HG03460 (cell line): Measurements from ENCODE around the gene CRHR1.

Source experiments
- ATAC-seq: cut with Tn5 transposase; IDR thresholded peaks from one replicate; pipeline ENCODE4 v1.9.1; 2021; ENCODE audit not compliant: unreplicated experiment

CRHR1 gene

GRCh38 chr17:45757431-45758218, 26.5 kb upstream of the CRHR1 start:
- no peak for ATAC-seq

DNA sequence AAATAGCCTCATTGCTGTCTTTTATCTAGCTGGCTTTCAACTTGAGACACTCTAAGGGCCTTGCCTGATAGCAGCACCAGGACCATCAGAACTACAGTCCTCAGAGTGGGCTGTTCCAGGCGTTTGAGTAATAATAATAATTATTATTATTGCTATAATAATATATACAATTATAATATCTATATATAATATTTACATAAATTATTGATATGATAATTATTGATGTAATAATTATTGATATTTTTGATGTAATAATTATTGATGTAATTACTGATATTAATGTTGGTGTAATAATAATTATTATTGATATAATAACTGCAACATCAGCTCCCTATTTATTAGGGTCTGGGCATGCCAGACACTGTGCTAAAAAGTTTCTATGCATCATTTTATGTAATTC, 25.6 kb upstream of the CRHR1 start:
- ATAC-seq, result no peak

- ATAC-seq, result no peak
Observed at GRCh38 chr17:45759761-45760160, 24.4 kb upstream of the CRHR1 start.

DNA sequence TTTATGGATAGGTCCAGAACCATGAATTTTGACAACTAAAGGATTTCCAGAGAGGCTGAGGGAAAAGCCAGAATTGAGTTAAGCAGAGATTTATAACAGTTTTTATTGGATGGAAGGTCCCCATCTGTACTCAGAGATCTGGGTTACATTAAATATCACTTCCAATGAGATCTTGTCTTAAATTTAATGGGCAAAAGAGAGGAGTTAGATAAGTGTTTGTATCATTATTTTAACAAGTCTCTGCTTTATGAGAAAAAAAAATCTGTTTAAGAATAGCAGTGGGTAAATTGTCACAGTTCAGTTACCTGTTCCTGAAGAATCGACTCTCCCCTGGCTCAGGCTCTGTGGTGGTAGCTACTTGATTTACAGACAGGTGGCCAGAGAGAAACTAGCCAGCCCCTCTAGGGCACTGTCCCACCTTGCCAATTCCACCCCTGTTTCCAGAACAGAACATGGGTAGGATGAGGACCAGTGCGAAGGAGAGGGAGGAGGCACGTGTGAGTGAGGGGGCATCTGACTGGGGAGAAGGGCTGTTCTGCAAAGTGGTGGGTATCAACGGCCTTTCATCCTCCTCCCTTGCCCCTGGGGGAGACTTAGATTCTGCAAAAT, 22.1 kb upstream of the CRHR1 start:
- ATAC-seq, result no peak

- no peak for ATAC-seq
Observed at GRCh38 chr17:45763182-45763581, 20.9 kb upstream of the CRHR1 start.

DNA sequence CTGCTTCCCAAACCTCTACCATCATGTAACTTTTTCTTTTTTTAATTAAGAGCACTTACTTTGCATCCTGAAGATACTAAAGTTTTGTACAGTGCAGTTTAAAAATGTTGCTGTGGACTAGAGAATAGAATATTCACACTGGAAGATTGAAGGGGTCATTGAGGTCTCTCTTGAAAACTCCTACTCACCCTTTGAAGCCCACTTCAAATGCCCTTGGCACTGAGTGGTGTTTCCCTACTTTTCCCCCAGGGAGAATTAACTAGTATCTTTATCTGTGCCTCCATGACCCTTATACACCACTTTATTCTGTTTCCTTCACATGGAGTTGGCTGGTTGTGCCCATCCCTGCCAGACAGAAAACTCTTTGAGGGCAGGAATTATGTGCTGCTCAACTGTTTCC, 19.6 kb upstream of the CRHR1 start:
- ATAC-seq, result no peak

GRCh38 chr17:45768000-45768399, 16.1 kb upstream of the CRHR1 start:
- no peak for ATAC-seq

DNA sequence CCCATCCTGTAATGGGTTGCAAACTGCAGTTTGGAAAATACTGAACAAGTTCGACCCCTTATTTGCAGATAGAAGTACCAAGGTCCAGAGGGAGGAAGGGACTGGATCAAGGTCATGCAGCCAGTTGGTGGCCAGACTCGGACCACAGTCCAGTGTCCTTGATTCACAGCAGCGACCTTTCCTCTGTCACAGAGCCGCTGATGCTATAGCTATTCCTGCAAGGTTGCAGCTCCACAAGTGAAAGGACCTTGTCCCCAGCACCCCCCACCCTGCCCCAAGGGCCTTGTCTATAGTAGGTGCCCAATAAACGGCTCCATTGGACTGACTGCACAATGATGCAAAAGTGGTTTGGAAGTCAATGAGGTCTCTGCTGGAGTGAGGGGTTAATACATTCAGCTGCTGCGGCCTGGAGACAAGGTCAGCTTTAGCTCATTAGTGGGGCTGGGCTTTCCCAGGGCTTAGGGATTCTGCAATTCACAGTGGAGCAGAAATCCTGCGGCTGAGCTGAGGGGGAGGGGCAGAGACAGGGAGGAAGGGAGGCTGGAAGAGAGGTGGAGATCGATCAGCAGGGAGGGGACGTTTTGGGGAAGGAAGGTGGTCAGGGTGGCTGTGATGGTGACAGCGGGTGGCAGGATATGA, 13.4 kb upstream of the CRHR1 start:
- ATAC-seq, result no peak

- ATAC-seq, result no peak
Observed at GRCh38 chr17:45771271-45771959, 12.7 kb upstream of the CRHR1 start.

DNA sequence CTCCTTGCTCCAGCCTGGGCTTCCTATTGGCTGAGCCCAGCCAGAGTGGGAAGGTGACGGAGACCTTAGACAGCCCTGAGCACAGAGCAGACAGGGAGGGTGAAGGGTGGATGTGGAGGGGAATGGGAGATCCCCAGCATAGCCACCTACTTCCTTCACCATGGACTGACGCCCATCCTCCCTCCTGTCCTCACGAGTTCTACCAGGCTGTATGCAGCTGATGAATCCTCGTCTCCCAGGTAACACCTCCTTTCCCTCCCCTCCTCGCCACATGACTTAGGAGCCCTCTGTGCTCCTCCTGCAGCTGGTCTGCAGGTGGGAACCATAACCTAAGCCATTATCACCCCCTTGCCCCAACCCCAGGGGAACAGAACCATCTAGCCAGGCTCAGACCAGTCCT, 9.0 kb upstream of the CRHR1 start:
- ATAC-seq, result no peak

GRCh38 chr17:45775576-45776011, 8.5 kb upstream of the CRHR1 start:
- ATAC-seq, result no peak

- ATAC-seq, result no peak
Observed at GRCh38 chr17:45776896-45777295, 7.2 kb upstream of the CRHR1 start.

DNA sequence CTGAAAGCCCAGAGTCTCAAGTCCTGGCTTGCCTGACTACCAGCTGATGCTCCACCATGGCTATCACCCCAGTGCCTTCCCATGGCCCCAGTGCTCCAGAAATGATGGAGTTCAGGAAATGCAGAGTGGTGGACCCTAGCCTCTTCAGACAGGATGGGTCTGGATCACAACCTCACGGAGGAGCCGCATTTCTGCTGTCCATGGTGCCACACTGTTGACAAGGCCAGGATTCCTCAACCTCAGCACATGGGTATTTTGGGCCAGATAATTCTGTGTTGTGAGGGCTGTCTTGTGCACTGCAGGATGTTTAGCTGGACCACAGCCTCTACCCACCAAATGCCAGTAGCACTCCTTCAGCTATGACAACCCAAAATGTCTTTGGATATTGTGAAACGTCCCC, 6.7 kb upstream of the CRHR1 start:
- no peak for ATAC-seq

GRCh38 chr17:45780921-45781320, 3.2 kb upstream of the CRHR1 start:
- no peak for ATAC-seq

- ATAC-seq, result no peak
Observed at GRCh38 chr17:45782889-45783592, 1.1 kb upstream of the CRHR1 start.

DNA sequence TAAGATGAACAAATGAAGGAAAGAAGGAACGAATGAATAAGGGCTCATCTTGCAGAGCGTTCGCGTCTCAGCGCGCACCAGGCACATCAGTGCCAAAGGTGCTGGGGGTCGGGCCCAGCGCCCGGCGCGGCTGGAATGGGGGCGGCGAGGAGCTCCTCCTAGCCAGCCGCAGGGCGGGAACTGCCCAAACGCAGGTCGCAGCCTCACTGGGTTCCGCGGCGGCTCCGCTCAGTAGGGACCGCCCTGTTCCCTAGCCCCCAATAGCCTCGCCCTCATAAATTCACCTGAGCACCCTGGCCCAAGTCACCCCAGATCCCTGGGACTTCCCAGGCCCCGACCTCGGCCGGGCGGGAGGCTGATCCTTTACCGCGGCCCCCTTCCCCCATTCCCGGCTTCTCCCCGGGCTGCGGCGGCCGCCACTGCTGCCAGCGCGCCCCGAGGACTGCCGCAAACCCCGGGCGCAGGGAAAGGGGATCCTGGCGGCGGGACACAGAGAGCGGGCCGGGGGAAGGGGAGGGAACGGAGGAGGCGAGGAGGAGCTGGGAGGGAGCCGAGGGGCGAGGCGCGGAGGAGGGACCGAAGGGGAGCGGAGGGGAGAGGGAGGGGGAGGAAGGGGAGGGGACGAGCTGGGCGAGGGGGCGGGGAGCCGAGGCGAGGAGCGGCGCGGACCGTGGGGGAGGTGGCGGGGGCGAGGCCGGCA, 377 bp upstream of the CRHR1 start:
- no peak for ATAC-seq

- no peak for ATAC-seq
Observed at GRCh38 chr17:45784741-45785479, 790 bp downstream of the CRHR1 start.

GRCh38 chr17:45785480-45786193, 1.5 kb downstream of the CRHR1 start:
- no peak for ATAC-seq

DNA sequence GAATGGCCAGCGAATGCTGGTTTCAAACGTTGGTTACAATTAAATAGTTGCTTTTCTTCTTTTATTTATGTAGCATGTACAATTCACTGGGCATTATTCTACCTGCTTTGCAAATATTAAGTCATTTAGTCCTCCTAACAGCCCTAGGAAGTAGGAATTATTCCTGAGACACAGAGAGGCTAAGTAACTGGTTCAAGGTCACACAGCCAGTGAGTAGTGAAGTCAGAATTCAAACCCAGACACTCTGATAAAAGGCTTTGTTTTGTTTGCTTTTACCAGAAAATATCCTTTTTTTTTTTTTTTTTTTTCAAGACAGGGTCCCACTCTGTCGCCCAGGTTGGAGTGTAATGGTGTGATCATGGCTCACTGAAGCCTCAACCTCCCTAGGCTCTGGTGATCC, 2.2 kb downstream of the CRHR1 start:
- no peak for ATAC-seq
